Endothelial cell of umbilical vein (primary cell): Measurements from ENCODE around the gene KCNJ5. TPM values are rescaled to one million over a fixed set of nuclear protein-coding genes. Genes with fewer than 3 reads are reported as not detected.

ENCODE experiments used
- BruUV-seq: library from RNA; stranded (reverse); fragments of 400-500 nt; replicated peaks from 2 replicates; lab custom pipeline; 2021; lab: Mats Ljungman, UMichigan
- CTCF ChIA-PET: fragments of 300-600, 350-600 bp; sonication (Branson Sonifier 250); formaldehyde crosslinking; loops from one replicate; lab custom pipeline; 2021; ENCODE audit warnings: antibody characterized with exemption, inconsistent platforms; lab: Charles Lee
- POLR2A ChIA-PET: fragments of 300-600, 350-600 bp; sonication (Branson Sonifier 250); formaldehyde crosslinking; loops from one replicate; lab custom pipeline; 2021; ENCODE audit warnings: antibody characterized with exemption, inconsistent platforms; lab: Charles Lee
- DNase-seq: peaks from one replicate; pipeline ENCODE4 v3.0.0-alpha.2; 2011; ENCODE audit warnings: low read depth, low spot score
- FAIRE-seq: peaks from 2 replicates; lab custom pipeline; 2011; peaks lifted over from hg19 to GRCh38; lab: Jason Lieb, UNC
- H2AFZ ChIP-seq: 2 replicates; pipeline ENCODE4 v1.6.0; 2012; ENCODE audit warnings: low read depth, low read length, control low read depth, inconsistent platforms
- H3K27ac ChIP-seq: 2 replicates; pipeline ENCODE4 v1.5.1; 2011; ENCODE audit warnings: low read depth, mild to moderate bottlenecking, control low read depth, low read length, moderate library complexity; ENCODE audit not compliant: insufficient read depth
- H3K27me3 ChIP-seq, 2 experiments: 2 replicates each; pipeline versions ENCODE4 v1.6.0 to v1.6.1; 2011; ENCODE audit warnings: low read length in 2 of 2, mixed read lengths in 1 of 2; ENCODE audit not compliant: control insufficient read depth in 2 of 2, insufficient read depth in 2 of 2
- H3K36me3 ChIP-seq, 2 experiments: 2 replicates in 1 of 2; 3 replicates in 1 of 2; pipeline ENCODE4 v1.5.1; 2011; ENCODE audit warnings: low read length in 2 of 2, mild to moderate bottlenecking in 1 of 2, moderate library complexity in 1 of 2; ENCODE audit not compliant: control insufficient read depth in 2 of 2, insufficient read depth in 2 of 2; ENCODE audit errors: extremely low read depth in 1 of 2
- H3K4me1 ChIP-seq: 3 replicates; pipeline ENCODE4 v1.5.1; 2011; ENCODE audit warnings: mild to moderate bottlenecking, low read length; ENCODE audit not compliant: control insufficient read depth, insufficient read depth; ENCODE audit errors: extremely low read depth
- H3K4me2 ChIP-seq: 2 replicates; pipeline ENCODE4 v1.6.1; 2011; ENCODE audit warnings: low read length, control low read depth, mixed read lengths; ENCODE audit not compliant: insufficient read depth
- H3K4me3 ChIP-seq, 3 experiments: fragments of 200-600 bp in 1 of 3; sonication (generic), shearing (Covaris generic) in 1 of 3; replicated peaks in 1 of 3; 2 replicates each; pipeline ENCODE4 v1.5.1; 2011 to 2016; ENCODE audit warnings: control low read depth in 3 of 3, low read length in 3 of 3, mild to moderate bottlenecking in 2 of 3, inconsistent platforms in 1 of 3, low read depth in 1 of 3, moderate library complexity in 1 of 3; ENCODE audit not compliant: insufficient read depth in 1 of 3
- H3K79me2 ChIP-seq: 2 replicates; pipeline ENCODE4 v1.6.0; 2012; ENCODE audit warnings: low read length, inconsistent platforms; ENCODE audit not compliant: control insufficient read depth, insufficient read depth
- H3K9ac ChIP-seq: replicated peaks from 2 replicates; pipeline ENCODE3; 2011; ENCODE audit warnings: low read length, control low read depth; ENCODE audit not compliant: insufficient read depth; ENCODE audit errors: extremely low read depth
- H3K9me1 ChIP-seq: replicated peaks from 3 replicates; pipeline ENCODE4 v1.6.0; 2011; ENCODE audit warnings: mild to moderate bottlenecking, low read length; ENCODE audit not compliant: control insufficient read depth, insufficient read depth; ENCODE audit errors: extremely low read depth
- H3K9me3 ChIP-seq: replicated peaks from 2 replicates; pipeline ENCODE4 v1.5.1; 2012; ENCODE audit warnings: low read length, inconsistent platforms; ENCODE audit not compliant: control insufficient read depth, insufficient read depth
- H4K20me1 ChIP-seq: replicated peaks from 2 replicates; pipeline ENCODE3; 2011; ENCODE audit warnings: mild to moderate bottlenecking, low read length; ENCODE audit not compliant: control insufficient read depth, insufficient read depth; ENCODE audit errors: extremely low read depth
- CTCF ChIP-seq, 2 donors: IDR thresholded peaks; 1 replicate in 1 of 2; 2 replicates in 1 of 2; pipeline ENCODE4 v1.5.1; 2011; ENCODE audit warnings: low read length in 2 of 2, mild to moderate bottlenecking in 2 of 2, moderate library complexity in 2 of 2, control low read depth in 1 of 2, inconsistent platforms in 1 of 2, low read depth in 1 of 2; ENCODE audit not compliant: insufficient read depth in 1 of 2; ENCODE audit errors: extremely low read depth in 1 of 2
- EZH2 ChIP-seq: IDR thresholded peaks from 2 replicates; pipeline ENCODE4 v1.6.1; 2012; ENCODE audit warnings: borderline replicate concordance, low read depth, mild to moderate bottlenecking, moderate library complexity, low read length, inconsistent platforms; ENCODE audit not compliant: severe bottlenecking
- FOS ChIP-seq: IDR thresholded peaks from 2 replicates; pipeline ENCODE4 v1.6.1; 2011; ENCODE audit warnings: mild to moderate bottlenecking, low read length, moderate library complexity, borderline replicate concordance; ENCODE audit not compliant: insufficient read depth
- GATA2 ChIP-seq: IDR thresholded peaks from 2 replicates; pipeline ENCODE4 v1.7.0; 2011; ENCODE audit warnings: low read depth, mild to moderate bottlenecking, moderate library complexity, mixed read lengths, low read length; ENCODE audit not compliant: insufficient read length, insufficient read depth
- JUN ChIP-seq: IDR thresholded peaks from 2 replicates; pipeline ENCODE4 v1.6.1; 2011; ENCODE audit warnings: borderline replicate concordance, low read depth; ENCODE audit not compliant: insufficient read length, insufficient read depth
- MAX ChIP-seq: IDR thresholded peaks from 2 replicates; pipeline ENCODE4 v1.6.1; 2011; ENCODE audit not compliant: insufficient read depth, insufficient read length
- MYC ChIP-seq: IDR thresholded peaks from one replicate; pipeline ENCODE4 v1.6.1; 2011; ENCODE audit warnings: mild to moderate bottlenecking, low read depth, low read length
- POLR2A ChIP-seq: IDR thresholded peaks from 2 replicates; pipeline ENCODE4 v1.6.1; 2012; ENCODE audit warnings: low read depth, mild to moderate bottlenecking, control low read depth, low read length
- POLR2AphosphoS5 ChIP-seq: IDR thresholded peaks from 2 replicates; pipeline ENCODE4 v1.6.1; 2012; ENCODE audit warnings: low read depth, mild to moderate bottlenecking, control low read depth, low read length, moderate library complexity; ENCODE audit not compliant: insufficient read depth
- dilution Hi-C: fragments of 300-500 bp; cut with MboI; formaldehyde crosslinking; loops from one replicate; pipeline ENCODE4 v1.15.0; 2019; ENCODE audit warnings: low sequenced_read_pairs; ENCODE audit not compliant: extremely low pct_ligation_motif_present
- intact Hi-C: fragments of 100-400 bp; cut with micrococcal nuclease; formaldehyde crosslinking; loops from one replicate; pipeline ENCODE4 v1.10.0; 2022
- polyA plus RNA-seq, 4 experiments: library from polyadenylated mRNA; depleted of rRNA in 3 of 4; stranded (reverse) in 3 of 4; unstranded in 1 of 4; fragments of >200 nt; gene quantifications; 2 replicates each; pipeline versions ENCODE4 v1.2.1 to v1.2.3, GENCODE V29; 2011 to 2012; ENCODE audit warnings: missing spikeins in 1 of 4
- total RNA-seq: library from RNA; stranded (reverse); gene quantifications from 2 replicates; pipeline ENCODE4 v1.2.3, GENCODE V29; 2021

KCNJ5 gene
- total and polyA plus RNA-seq, 2 donors (not counting 3 experiments of a cell fraction or from before 2014, with no cell fraction given) = 0.13 TPM; not detected in 1

GRCh38 chr11:128860571-128861361, 30.4 kb upstream of the KCNJ5 start:
- Histone ChIP-seq H3K27ac (no peak overlapping the region), H3K79me2 (no peaks in the 10 kb centered on the region), H3K9ac (no peak overlapping the region), H4K20me1 (no peaks in the 10 kb centered on the region), H3K36me3 (no peaks in the 10 kb centered on the region), H3K27me3 (no peaks in the 10 kb centered on the region), H3K9me3 (no peaks in the 10 kb centered on the region), H3K4me2 (no peak overlapping the region), H3K9me1 (no peaks in the 10 kb centered on the region), H3K4me1 (peaks cover 2% of the 10 kb centered on the region), H3K4me3 (no peak overlapping the region), H2AFZ (no peak overlapping the region)
- CTCF ChIA-PET = interaction anchor here (1.2 to 2.4 kb wide), 3 partner anchors 11 to 703 kb away, joined by 3 to 13 read pairs (median 3); no protein-coding TSS in a partner anchor
- dilution Hi-C loops = no loop called here
- BruUV-seq = no TSS peak
- intact Hi-C loops = loop anchor here (1.0 to 2.0 kb wide), 2 partner anchors 58 to 830 kb away; no protein-coding TSS in a partner anchor
- FAIRE-seq (no peak), DNase-seq (no peak)
- TF ChIP-seq GATA2 = no peak
- TF ChIP-seq CTCF (IDR thresholded peaks at IDR 0.05; ENCODE audit: extremely low read depth in 1 of 2, insufficient read depth in 1 of 2, low read depth in 1 of 2, low read length in 2 of 2) = no peak
- no peak for TF ChIP-seq JUN
- no peak for TF ChIP-seq EZH2
- TF ChIP-seq MAX = no peak
- no peak for TF ChIP-seq POLR2A
- TF ChIP-seq FOS = no peak
- TF ChIP-seq POLR2AphosphoS5 = no peak
- TF ChIP-seq MYC = no peak
- POLR2A ChIA-PET = no interaction called here
